ENCODE data around the gene ZC3H18. TPM values are rescaled to one million over a fixed set of nuclear protein-coding genes. Genes with fewer than 3 reads are reported as not detected.

ZC3H18 gene
- total RNA-seq, 1 donor from 2014 or later = 49.2 TPM

GRCh38 chr16:88540346-88540977, 29.7 kb upstream of the ZC3H18 start:
- Histone ChIP-seq H3K27ac (no peak overlapping the region), H3K9me3 (peaks cover 14% of the 10 kb centered on the region), H3K27me3 (ENCODE audit: low read depth) (peaks cover 39% of the 10 kb centered on the region), H3K36me3 (no peaks in the 10 kb centered on the region), H3K4me3 (no peak overlapping the region), H3K4me1 (peaks cover 2% of the 10 kb centered on the region)
- no peak for ATAC-seq
- intact Hi-C loops (cut with DNase I) = no loop called here
- no peak for TF ChIP-seq CTCF (IDR thresholded peaks at IDR 0.05)
- no peak for DNase-seq

- peaks cover 14% of the 10 kb centered on the region for H3K9me3 ChIP-seq
- DNase-seq (no peak), ATAC-seq (no peak)
- peaks cover 51% of the 10 kb centered on the region for H3K27me3 ChIP-seq (ENCODE audit: low read depth)
- TF ChIP-seq CTCF (IDR thresholded peaks at IDR 0.05) = no peak
- no peak overlapping the region for H3K27ac ChIP-seq
- no peaks in the 10 kb centered on the region for H3K36me3 ChIP-seq
- intact Hi-C loops (cut with DNase I) = no loop called here
- no peak overlapping the region for H3K4me3 ChIP-seq
- no peaks in the 10 kb centered on the region for H3K4me1 ChIP-seq
Measured at GRCh38 chr16:88541831-88542616, 28.2 kb upstream of the ZC3H18 start.

- ATAC-seq = no peak
- Histone ChIP-seq H3K27ac (no peak overlapping the region), H3K9me3 (peaks cover 14% of the 10 kb centered on the region), H3K27me3 (ENCODE audit: low read depth) (peaks cover 55% of the 10 kb centered on the region), H3K4me1 (no peaks in the 10 kb centered on the region), H3K4me3 (no peak overlapping the region), H3K36me3 (no peaks in the 10 kb centered on the region)
- no peak for DNase-seq
- TF ChIP-seq CTCF (IDR thresholded peaks at IDR 0.05) = no peak
- intact Hi-C loops (cut with DNase I) = no loop called here
Measured at GRCh38 chr16:88543230-88543813, 26.9 kb upstream of the ZC3H18 start.

GRCh38 chr16:88545781-88546180, 24.4 kb upstream of the ZC3H18 start:
- no peak for TF ChIP-seq CTCF (IDR thresholded peaks at IDR 0.05)
- Histone ChIP-seq H3K27me3 (ENCODE audit: low read depth) (peaks cover 37% of the 10 kb centered on the region), H3K27ac (no peak overlapping the region), H3K4me1 (no peaks in the 10 kb centered on the region), H3K9me3 (peaks cover 14% of the 10 kb centered on the region), H3K4me3 (no peak overlapping the region), H3K36me3 (no peaks in the 10 kb centered on the region)
- DNase-seq (no peak), ATAC-seq (no peak)
- intact Hi-C loops (cut with DNase I) = no loop called here

- intact Hi-C loops (cut with DNase I) = no loop called here
- Histone ChIP-seq H3K4me1 (no peaks in the 10 kb centered on the region), H3K27me3 (ENCODE audit: low read depth) (peaks cover 30% of the 10 kb centered on the region), H3K36me3 (no peaks in the 10 kb centered on the region), H3K4me3 (no peak overlapping the region), H3K27ac (no peak overlapping the region), H3K9me3 (peaks cover 8% of the 10 kb centered on the region)
- ATAC-seq = peak in 1 of 2 donors; percentile 9
- no peak for TF ChIP-seq CTCF (IDR thresholded peaks at IDR 0.05)
- no peak for DNase-seq
Measured at GRCh38 chr16:88548131-88548874, 21.9 kb upstream of the ZC3H18 start.

All from lower lobe of right lung (tissue), 2 donors.